ENCODE results near the gene KLF9.

DNA sequence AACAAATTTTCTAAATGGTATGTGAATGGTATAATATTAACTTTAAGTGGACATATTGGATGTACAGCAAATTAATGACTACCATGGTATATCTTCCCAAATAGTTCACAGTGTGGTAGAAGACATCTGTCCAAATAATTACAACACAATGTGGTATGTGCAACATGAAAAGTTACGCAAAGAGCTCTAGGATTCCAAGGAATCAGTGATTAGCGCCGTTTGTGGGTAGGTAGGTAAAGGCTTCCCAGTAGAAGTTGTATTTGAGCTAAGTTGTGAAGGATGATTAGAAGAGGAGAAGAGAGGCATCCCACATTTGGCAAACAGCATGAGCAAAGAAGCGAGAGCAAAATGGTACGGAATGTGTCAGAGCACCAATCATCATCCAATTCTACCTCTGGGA lies 14.3 kb upstream of the KLF9 start:
- TF ChIP-seq, protein P1, sequence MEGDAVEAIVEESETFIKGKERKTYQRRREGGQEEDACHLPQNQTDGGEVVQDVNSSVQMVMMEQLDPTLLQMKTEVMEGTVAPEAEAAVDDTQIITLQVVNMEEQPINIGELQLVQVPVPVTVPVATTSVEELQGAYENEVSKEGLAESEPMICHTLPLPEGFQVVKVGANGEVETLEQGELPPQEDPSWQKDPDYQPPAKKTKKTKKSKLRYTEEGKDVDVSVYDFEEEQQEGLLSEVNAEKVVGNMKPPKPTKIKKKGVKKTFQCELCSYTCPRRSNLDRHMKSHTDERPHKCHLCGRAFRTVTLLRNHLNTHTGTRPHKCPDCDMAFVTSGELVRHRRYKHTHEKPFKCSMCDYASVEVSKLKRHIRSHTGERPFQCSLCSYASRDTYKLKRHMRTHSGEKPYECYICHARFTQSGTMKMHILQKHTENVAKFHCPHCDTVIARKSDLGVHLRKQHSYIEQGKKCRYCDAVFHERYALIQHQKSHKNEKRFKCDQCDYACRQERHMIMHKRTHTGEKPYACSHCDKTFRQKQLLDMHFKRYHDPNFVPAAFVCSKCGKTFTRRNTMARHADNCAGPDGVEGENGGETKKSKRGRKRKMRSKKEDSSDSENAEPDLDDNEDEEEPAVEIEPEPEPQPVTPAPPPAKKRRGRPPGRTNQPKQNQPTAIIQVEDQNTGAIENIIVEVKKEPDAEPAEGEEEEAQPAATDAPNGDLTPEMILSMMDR (IDR thresholded peaks at IDR 0.05): no peak
- no peak for TF ChIP-seq POLR2A (IDR thresholded peaks at IDR 0.05)

All from ovary (tissue), 3 donors.